Activated CD8-positive, alpha-beta memory T cell treated with anti-CD3 and anti-CD28 coated beads, Interleukin-2, amount 50 U/mL, for 4 hours (primary cell): ENCODE data around the gene HECTD4.
"Not testable (repeated sequence)": the region's sequence is repeated elsewhere in the genome, so short reads cannot be mapped to it uniquely, and the experiment has no call there.

Experiments
- DNase-seq: peaks from one replicate; pipeline ENCODE4 v3.0.0-alpha.2; 2020

The HECTD4 gene

DNA sequence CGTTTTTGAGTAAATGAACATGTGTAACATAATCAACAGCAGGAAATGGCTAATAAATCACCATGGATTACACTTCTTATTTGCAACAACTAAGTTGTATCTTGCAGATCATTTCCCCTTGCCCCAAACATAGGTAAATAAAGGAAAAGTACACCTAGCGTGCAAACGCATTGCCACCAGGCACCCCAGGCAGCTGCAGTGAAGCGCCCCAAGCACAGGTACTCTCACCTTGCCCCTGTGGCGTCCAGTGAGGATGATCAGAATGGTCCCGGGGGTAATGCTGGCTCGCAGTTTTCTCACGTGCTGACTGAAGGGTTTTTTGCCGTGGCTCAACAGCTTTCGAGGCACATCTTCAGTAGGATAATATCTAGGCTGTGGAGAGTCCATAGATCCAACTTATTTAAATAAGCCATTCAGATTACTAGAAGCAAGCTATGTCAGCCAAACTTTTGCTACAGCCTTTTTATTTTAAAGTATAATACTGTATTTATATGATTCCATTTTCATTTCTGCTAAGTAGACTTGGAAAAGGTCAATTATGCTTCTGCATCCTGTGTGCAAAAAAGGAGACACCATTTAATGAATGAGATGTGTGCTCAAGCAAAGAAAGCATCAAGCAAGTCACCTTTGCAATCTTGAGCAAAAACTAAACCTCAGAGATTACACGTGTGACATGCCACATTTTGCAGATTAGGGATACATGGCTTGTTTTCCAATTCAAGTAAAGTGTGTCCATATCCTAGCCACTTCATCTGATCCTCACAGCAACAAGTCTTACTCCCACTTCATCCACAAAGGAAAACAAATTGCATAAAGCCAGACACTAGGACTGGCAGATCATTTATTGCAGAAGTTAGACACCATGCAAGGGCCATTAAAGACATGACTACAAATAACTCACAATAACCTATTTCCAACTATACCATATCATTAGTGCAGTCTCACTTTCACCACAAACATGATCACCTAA, 24.6 kb upstream of the HECTD4 start:
- no peak for DNase-seq

- no peak for DNase-seq
Observed at GRCh38 chr12:112401903-112402498, 19.8 kb upstream of the HECTD4 start.

DNA sequence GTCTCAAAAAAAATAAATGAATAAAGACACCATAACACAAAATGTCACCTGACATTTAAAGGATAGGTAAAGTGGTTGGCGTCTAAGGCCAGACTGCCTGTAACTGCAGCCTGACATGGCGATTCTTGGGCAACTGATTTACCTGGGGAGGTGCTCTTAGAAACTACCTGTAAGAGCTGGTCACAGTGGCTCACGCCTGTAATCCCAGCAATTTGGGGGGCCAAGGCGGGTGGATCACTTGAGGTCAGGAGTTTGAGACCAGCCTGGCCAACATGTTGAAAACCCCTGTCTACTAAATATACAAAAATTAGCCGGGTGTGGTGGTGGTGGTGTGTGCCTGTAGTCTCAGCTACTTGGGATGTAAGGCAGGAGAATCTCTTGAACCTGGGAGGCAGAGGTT, 18.8 kb upstream of the HECTD4 start:
- DNase-seq = no peak

- no peak for DNase-seq
Observed at GRCh38 chr12:112393328-112393727, 11.1 kb upstream of the HECTD4 start.

DNA sequence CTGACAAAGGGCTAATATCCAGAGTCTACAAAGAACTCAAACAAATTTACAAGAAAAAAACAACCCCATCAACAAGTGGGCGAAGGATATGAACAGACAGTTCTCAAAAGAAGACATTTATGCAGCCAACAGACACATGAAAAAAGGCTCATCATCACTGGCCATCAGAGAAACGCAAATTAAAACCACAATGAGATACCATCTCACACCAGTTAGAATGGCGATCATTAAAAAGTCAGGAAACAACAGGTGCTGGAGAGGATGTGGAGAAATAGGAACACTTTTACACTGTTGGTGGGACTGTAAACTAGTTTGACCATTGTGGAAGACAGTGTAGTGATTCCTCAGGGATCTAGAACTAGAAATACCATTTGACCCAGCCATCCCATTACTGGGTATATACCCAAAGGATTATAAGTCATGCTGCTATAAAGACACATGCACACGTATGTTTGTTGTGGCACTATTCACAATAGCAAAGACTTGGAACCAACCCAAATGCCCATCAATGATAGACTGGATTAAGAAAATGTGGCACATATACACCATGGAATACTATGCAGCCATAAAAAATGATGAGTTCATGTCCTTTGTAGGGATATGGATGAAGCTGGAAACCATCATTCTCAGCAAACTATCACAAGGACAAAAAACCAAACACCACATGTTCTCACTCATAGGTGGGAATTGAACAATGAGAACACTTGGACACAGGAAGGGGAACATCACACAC, 7.9 kb upstream of the HECTD4 start:
- DNase-seq = not testable (repeated sequence)

DNA sequence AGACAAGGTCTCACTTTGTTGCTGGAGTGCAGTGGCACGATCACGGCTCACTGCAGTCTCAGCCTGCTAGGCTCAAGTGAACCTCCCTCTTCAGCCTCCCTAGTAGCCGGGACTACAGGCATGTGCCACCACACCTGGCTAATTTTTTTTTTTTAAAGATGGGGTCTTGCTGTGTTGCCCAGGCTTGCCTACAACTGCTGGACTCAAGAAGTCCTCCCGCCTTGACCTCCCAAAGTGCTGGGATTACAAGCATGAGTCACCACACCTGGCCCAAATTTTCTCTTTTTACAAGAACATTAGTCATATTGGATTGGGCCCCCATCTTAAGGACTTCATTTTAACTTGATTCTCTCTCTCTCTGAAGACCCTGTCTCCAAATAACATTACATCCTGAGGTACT, 7.0 kb upstream of the HECTD4 start:
- no peak for DNase-seq

GRCh38 chr12:112386726-112387125, 4.5 kb upstream of the HECTD4 start:
- no peak for DNase-seq

DNA sequence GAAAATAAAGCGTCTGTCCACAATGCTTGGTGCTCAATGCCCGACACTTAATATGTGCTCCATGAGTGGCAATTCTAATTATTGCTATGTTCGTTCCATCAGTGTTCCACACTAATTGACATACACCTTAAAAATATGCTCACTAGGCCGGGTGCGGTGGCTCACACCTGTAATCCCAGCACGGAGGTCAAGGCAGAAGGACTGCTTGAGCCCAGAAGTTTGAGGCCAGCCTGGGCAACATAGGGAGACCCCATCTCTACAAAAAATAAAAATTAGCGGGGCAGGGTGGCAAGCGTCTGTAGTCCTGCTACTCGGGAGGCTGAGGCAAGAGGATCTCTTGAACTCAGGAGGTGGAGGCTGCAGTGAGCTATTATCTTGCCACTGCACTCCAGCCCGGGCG, 635 bp upstream of the HECTD4 start:
- no peak for DNase-seq

- DNase-seq = no peak
Observed at GRCh38 chr12:112381406-112381882, 787 bp downstream of the HECTD4 start.

GRCh38 chr12:112380663-112381405, 1.4 kb downstream of the HECTD4 start:
- no peak for DNase-seq

GRCh38 chr12:112375105-112375504, 7.1 kb downstream of the HECTD4 start:
- DNase-seq = no peak

GRCh38 chr12:112374166-112374740, 8.0 kb downstream of the HECTD4 start:
- DNase-seq = no peak

GRCh38 chr12:112370868-112371510, 11.2 kb downstream of the HECTD4 start:
- DNase-seq = no peak

DNA sequence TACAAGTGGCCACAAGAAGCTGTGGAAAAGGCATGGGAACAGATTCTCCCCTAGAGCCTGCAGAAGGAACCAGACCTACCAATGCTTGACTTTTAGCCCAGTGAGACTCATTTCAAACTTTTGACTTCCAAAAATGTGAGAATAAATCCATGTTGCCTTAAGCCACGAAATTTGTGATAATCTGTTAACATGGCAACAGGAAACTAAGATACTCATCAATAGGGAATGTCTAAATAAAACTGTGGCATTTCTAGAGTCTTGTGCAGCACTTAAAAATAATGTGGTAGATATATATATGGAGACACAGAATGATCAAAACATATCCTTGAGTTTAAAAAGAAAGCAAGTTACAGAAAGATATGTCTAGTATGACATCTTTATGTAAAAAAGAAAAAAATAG, 12.0 kb downstream of the HECTD4 start:
- no peak for DNase-seq

DNA sequence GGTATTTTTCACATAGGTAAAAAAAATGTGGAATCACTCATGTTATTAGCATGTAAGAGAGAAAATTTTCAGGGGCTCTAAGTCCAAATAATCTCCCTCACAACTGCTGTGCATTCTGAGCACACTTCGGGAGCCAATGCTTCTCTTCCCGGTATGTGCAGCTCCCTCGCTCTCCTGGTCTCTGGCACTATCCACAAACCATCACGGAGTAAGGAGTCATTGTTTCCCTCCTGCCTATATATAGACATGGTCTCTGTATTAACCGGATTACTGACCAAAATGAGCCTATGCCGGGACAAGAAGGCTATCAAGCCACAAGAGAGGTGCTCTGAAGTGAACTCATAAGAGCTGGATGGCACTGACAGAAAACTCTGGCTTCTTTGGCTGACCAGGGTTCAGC, 13.4 kb downstream of the HECTD4 start:
- no peak for DNase-seq

DNA sequence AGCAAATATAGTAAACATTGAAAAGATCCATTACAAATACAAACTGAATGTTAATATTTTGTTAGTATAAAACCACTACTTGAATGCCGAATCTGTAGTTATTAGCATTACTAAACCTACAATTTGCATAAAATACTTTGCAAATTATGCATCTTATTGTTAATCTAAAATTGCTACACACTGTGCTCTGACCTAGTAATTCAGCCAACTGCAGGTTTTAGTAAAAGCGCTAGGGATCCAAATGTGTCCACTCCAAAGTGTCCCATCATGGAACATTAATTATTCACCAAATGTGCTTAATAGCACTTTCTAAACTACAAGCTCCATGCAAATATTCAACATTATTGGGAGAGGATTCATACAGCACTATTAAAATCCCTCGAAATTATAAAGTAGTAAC, 14.3 kb downstream of the HECTD4 start:
- DNase-seq = no peak

- no peak for DNase-seq
Observed at GRCh38 chr12:112362310-112362709, 19.9 kb downstream of the HECTD4 start.

DNA sequence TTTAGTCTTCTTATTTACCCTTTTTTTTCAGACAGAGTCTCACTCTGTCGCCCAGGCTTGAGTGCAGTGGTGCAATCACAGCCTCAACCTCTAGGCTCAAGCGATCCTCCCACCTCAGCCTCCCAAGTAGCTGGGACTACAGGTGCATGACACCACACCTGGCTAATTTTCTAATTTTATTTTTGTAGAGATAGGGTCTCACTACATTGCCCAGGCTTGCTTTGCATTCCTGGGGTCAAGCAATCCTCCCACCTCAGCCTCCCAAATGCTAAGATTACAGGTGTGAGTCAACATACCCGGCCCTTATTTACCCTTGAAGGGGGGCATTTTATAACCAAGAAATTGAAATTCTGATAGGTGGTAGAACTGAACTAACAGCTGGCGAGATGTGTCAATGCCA, 21.0 kb downstream of the HECTD4 start:
- no peak for DNase-seq

DNA sequence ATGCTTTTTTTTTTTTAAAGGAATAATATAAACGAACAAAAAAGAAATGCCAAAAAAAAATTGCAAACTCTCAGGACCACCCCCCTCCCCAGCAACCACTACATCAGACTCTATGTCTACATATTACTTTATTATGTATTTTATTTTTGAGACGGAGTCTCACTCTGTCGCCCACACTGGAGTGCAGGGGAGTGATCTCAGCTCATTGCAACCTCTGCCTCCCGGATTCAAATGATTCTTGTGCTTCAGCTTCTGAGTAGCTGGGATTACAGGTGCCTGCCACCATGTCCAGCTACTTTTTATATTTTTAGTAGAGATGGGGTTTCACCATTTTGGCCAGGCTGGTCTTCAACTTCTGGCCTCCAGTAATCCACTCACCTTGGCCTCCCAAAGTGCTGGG, 22.9 kb downstream of the HECTD4 start:
- no peak for DNase-seq

GRCh38 chr12:112357214-112357613, 25.0 kb downstream of the HECTD4 start:
- DNase-seq = no peak

- DNase-seq = no peak
Observed at GRCh38 chr12:112354399-112354798, 27.8 kb downstream of the HECTD4 start.

DNA sequence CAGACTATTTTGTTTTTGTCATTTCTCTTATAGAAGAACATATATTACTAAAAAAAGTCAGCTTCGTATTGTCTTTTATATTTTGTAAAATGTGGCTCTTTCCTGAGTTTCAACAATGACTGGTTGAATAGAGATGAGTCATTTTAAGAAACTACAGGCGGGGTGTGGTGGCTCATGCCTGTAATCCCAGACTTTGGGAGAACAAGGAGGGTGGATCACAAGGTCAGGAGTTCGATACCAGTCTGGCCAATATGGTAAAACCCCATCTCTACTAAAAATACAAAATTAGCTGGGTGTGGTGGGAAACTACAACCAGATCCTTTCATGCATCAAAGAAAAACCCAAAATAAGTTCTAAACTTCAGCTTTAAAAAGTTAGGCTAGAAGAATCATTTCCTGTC, 28.8 kb downstream of the HECTD4 start:
- no peak for DNase-seq
